ENCODE measurements around the gene TRABD. TPM values are rescaled to one million over a fixed set of nuclear protein-coding genes. Genes with fewer than 3 reads are reported as not detected.

The TRABD gene
- total RNA-seq, 6 donors from 2014 or later, result 32.9 to 88.0 (median 56.3) TPM

GRCh38 chr22:50238755-50239154 lies 53.0 kb downstream of the TRABD start:
- DNase-seq, result peak in 1 of 2 donors; percentile 27
- H3K27me3 ChIP-seq, result no peaks in the 10 kb centered on the region
- 81 to 85% methylated on average over 7 to 9 of the region's 9 CpGs for WGBS, 2 donors
- no peak overlapping the region for H3K4me3 ChIP-seq
- H3K27ac ChIP-seq, result no peak overlapping the region
- ATAC-seq (ENCODE audit: low FRiP score in 2 of 2), result no peak
- H3K36me3 ChIP-seq, result peaks cover 0 to 44% (median 23%) of the 10 kb centered on the region in 4 donors
- no peak for TF ChIP-seq EP300 (IDR thresholded peaks at IDR 0.05)
- no peak for TF ChIP-seq POLR2AphosphoS5 (IDR thresholded peaks at IDR 0.05)
- TF ChIP-seq POLR2A (IDR thresholded peaks at IDR 0.05), result no peak
- TF ChIP-seq, protein P1, sequence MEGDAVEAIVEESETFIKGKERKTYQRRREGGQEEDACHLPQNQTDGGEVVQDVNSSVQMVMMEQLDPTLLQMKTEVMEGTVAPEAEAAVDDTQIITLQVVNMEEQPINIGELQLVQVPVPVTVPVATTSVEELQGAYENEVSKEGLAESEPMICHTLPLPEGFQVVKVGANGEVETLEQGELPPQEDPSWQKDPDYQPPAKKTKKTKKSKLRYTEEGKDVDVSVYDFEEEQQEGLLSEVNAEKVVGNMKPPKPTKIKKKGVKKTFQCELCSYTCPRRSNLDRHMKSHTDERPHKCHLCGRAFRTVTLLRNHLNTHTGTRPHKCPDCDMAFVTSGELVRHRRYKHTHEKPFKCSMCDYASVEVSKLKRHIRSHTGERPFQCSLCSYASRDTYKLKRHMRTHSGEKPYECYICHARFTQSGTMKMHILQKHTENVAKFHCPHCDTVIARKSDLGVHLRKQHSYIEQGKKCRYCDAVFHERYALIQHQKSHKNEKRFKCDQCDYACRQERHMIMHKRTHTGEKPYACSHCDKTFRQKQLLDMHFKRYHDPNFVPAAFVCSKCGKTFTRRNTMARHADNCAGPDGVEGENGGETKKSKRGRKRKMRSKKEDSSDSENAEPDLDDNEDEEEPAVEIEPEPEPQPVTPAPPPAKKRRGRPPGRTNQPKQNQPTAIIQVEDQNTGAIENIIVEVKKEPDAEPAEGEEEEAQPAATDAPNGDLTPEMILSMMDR (IDR thresholded peaks at IDR 0.05), result no peak
- peaks cover 30 to 34% (median 31%) of the 10 kb centered on the region in 4 donors for H3K4me1 ChIP-seq
- no peaks in the 10 kb centered on the region for H3K9me3 ChIP-seq

DNA sequence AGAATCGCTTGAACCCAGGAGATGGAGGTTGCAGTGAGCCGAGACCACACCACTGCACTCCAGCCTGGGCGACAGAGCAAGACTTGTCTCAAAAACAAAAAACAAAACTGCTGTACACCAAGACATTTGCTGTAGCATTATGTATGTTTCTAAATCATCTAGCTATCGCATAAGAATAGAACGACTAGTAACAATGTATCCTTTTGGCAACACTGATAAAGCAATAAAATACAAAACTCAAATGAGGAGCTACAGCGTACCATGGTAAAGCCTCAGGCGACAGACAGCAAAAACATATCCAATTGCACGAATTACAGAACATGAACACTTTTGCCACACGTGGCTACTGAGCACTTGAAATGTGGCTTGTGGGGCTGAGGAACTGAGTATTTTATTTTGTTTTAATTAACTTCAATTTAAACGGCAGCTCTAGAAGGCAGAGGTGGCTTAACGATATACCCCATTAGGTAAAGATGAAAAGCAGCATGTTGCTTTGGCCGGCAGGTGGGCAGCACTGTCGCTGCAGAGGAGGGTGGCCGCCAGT lies 56.8 kb downstream of the TRABD start:
- Histone ChIP-seq H3K36me3 (peaks cover 3 to 43% (median 27%) of the 10 kb centered on the region in 4 donors), H3K4me3 (peak overlapping the region in 3 of 4 donors; percentile 84 to 95 (median 94)), H3K4me1 (peaks cover 40 to 55% (median 46%) of the 10 kb centered on the region in 4 donors), H3K27me3 (no peaks in the 10 kb centered on the region), H3K9me3 (no peaks in the 10 kb centered on the region), H3K27ac (peak overlapping the region in 1 of 4 donors; percentile 8)
- no peak for DNase-seq
- WGBS, 2 donors, result 62 to 70% methylated on average over 14 of the region's 14 CpGs
- TF ChIP-seq EP300 (IDR thresholded peaks at IDR 0.05), result no peak
- no peak for ATAC-seq (ENCODE audit: low FRiP score in 2 of 2)

- Histone ChIP-seq H3K9me3 (no peaks in the 10 kb centered on the region), H3K4me3 (peak overlapping the region; percentile 84 to 99 (median 94)), H3K36me3 (peaks cover 3 to 43% (median 33%) of the 10 kb centered on the region in 4 donors), H3K27me3 (no peaks in the 10 kb centered on the region), H3K27ac (peak overlapping the region; percentile 91 to 97 (median 95)), H3K4me1 (peaks cover 40 to 69% (median 49%) of the 10 kb centered on the region in 4 donors)
- no peak for DNase-seq
- 13 to 14% methylated on average over 19 to 27 of the region's 27 CpGs for WGBS, 2 donors
- no peak for ATAC-seq (ENCODE audit: low FRiP score in 2 of 2)
- TF ChIP-seq EP300 (IDR thresholded peaks at IDR 0.05) (no peak), POLR2AphosphoS5 (IDR thresholded peaks at IDR 0.05) (no peak), POLR2A (IDR thresholded peaks at IDR 0.05) (no peak)
- TF ChIP-seq, protein P1 (IDR thresholded peaks at IDR 0.05), result no peak
These were observed 58.1 kb downstream of the TRABD start for GRCh38 chr22:50243685-50244419.

DNA sequence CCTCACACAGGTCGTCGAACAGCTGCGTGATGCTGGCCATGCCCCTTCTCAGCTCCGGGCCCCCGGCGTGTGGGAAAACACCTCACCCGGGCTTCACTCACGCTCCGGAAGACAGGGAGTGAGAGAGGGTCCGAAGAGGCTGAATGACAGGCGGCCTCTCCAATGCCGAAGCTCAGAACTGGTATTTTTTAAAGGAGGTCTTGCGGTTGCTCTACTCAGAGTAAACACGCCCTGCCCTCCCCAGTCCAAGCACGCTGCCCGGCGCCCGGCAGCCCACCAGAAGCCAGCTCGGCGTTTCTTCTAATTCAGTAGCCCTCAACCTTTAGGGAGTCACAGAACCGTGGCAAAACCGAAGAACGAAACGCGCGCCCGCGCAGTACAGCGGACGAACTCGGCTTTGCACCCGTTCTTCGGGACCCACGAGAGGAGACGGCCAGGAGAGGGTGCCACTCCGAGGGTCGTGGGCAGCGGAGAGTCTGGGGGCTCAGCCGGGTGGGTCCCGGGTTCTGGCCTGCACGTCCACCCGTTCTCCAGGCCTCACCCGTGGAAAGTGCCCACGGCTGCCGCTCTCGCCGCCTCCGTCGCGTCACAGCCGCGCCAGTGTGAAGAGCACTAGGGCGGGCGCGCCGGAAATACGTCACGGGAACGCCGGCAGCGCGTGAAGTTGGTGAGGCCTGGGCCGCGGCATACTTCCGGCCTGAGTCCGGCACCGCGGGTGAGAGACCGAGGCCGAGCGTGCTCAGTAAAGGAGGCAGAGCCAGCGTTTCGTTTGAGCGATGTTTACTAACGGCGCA lies 58.9 kb downstream of the TRABD start, which contains the start of gene TUBGCP6:
Gene TUBGCP6, minus strand, starts transcription at position 604 of the 794 bp plus-strand sequence. Its CDS starts 564 bp downstream, at position 40.
- 0% methylated on average over 6 to 74 of the region's 76 CpGs for WGBS, 2 donors

More for the DNA sequence above, 58.9 kb downstream of the TRABD start, which contains the start of gene TUBGCP6:
- DNase-seq (peak; percentile 96 to 99), ATAC-seq (ENCODE audit: low FRiP score in 2 of 2) (peak; percentile 92 to 97)
- H3K4me1 ChIP-seq, result peaks cover 43 to 77% (median 52%) of the 10 kb centered on the region in 4 donors
- H3K27me3 ChIP-seq, result no peaks in the 10 kb centered on the region
- no peaks in the 10 kb centered on the region for H3K9me3 ChIP-seq
- H3K4me3 ChIP-seq, result peak within 1 kb of the TSS; percentile 84 to 99 (median 94)
- TF ChIP-seq POLR2AphosphoS5 (IDR thresholded peaks at IDR 0.05) (peak; percentile 96 to 98), POLR2A (IDR thresholded peaks at IDR 0.05) (peak in 3 of 4 donors; percentile 66 to 91 (median 82)), EP300 (IDR thresholded peaks at IDR 0.05) (peak in 1 of 4 donors; percentile 81)
- TF ChIP-seq, protein P1 (IDR thresholded peaks at IDR 0.05), result peak in 4 of 6 experiments; percentile 45 to 68 (median 50)
- H3K27ac ChIP-seq, result peak within 1 kb of the TSS; percentile 91 to 97 (median 95)
- H3K36me3 ChIP-seq, result peaks cover 3 to 39% (median 26%) of the 10 kb centered on the region in 4 donors
